NCI-H1436 treated with DMSO at 0.1 percent for 48 hours (cell line): ENCODE data around the gene TMED8.

Experiments
- DNase-seq: peaks from one replicate; lab custom pipeline; 2025; lab: John Stamatoyannopoulos, UW

TMED8 gene

GRCh38 chr14:77296155-77296554 is 80.7 kb downstream of the TMED8 start:
- no peak for DNase-seq

GRCh38 chr14:77290705-77291104 is 86.2 kb downstream of the TMED8 start:
- no peak for DNase-seq

GRCh38 chr14:77286576-77286975 is 90.3 kb downstream of the TMED8 start:
- DNase-seq: no peak
